GM12892 (cell line): ENCODE data around the gene PRG2.

ENCODE experiments used
- POLR2A ChIP-seq: IDR thresholded peaks from 2 replicates; pipeline ENCODE4 v1.6.1; 2011; ENCODE audit warnings: low read depth, low read length, control low read depth
- POLR2AphosphoS5 ChIP-seq: IDR thresholded peaks from 2 replicates; pipeline ENCODE4 v1.6.1; 2011; ENCODE audit warnings: low read depth, low read length, control low read depth
- TAF1 ChIP-seq: IDR thresholded peaks from 2 replicates; pipeline ENCODE4 v1.6.1; 2011; ENCODE audit warnings: low read depth, mild to moderate bottlenecking, control low read depth, low read length, borderline replicate concordance

DNA sequence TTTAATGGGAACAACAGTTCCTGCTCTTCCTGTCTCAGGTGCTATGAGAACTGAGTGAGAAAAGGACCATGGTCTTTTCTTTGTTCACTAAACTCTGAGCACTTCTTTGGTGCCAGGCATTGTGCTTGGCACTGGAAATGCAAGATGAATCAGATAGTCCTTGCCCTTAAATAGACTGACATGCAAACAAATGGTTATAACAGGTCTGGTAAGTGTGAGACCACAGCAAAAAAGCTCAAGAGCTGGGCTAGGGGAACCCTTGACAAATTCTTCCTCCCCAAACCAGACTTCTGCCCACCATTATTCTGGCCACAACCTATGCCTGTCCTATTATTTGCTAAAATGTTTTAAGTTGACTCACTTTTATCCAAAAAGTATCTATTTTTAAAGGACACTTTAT is 31.4 kb upstream of the PRG2 start:
- TF ChIP-seq TAF1, result no peak
- no peak for TF ChIP-seq POLR2AphosphoS5
- TF ChIP-seq POLR2A, result no peak
